ENCODE measurements around the gene METTL4.

Gene METTL4

GRCh38 chr18:2588666-2589344, 17.5 kb upstream of the METTL4 start:
- in situ Hi-C loops (cut with HindIII; ENCODE audit: low pct_unique_long_range_greater_than_20kb, low sequenced_read_pairs) = no loop called here
- TF ChIP-seq JUND (IDR thresholded peaks at IDR 0.05; ENCODE audit: low read depth) = no peak
- no peak for DNase-seq (ENCODE audit: low read depth in 1 of 2, low spot score in 1 of 2)

DNA sequence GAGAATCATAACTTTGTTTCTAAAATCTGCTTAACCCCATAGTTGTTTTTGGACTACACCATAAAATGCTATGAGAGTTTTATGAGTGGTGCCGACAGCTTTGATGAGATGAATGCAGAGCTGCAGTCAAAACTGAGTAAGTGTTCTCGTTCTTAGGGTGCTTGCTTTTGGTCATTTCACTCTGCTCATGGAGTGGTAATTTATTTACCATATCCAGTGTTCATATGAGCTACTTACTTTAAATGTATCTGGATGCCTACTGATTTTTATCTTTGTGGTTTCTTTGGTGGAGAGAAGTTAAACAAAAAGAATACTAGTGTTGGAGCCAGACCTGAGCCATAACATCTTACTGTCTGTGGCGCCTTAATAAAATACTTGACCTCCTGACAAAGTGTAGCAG, 16.5 kb upstream of the METTL4 start:
- TF ChIP-seq JUND (IDR thresholded peaks at IDR 0.05; ENCODE audit: low read depth) = no peak
- in situ Hi-C loops (cut with HindIII; ENCODE audit: low pct_unique_long_range_greater_than_20kb, low sequenced_read_pairs) = no loop called here
- no peak for DNase-seq (ENCODE audit: low read depth in 1 of 2, low spot score in 1 of 2)

GRCh38 chr18:2573408-2573807, 2.1 kb upstream of the METTL4 start:
- in situ Hi-C loops (cut with HindIII; ENCODE audit: low pct_unique_long_range_greater_than_20kb, low sequenced_read_pairs) = no loop called here
- TF ChIP-seq JUND (IDR thresholded peaks at IDR 0.05; ENCODE audit: low read depth) = no peak
- no peak for DNase-seq (ENCODE audit: low read depth in 1 of 2, low spot score in 1 of 2)

DNA sequence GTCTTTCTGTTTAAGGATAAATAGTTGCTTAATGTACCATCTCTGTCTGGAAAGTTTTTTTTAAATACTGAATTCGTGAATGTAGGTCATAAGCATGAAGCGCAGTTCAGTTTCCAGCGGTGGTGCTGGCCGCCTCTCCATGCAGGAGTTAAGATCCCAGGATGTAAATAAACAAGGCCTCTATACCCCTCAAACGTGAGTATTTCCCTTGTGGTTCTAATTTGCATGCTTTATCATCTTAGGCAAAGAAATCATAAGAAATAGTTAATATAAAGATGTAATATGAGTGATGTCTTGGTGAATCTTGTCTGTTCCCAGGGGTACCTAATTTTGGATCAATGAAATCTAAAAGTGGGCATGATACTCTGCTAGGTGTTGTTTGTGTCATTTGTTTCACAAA, 1.6 kb upstream of the METTL4 start:
- in situ Hi-C loops (cut with HindIII; ENCODE audit: low pct_unique_long_range_greater_than_20kb, low sequenced_read_pairs) = no loop called here
- no peak for TF ChIP-seq JUND (IDR thresholded peaks at IDR 0.05; ENCODE audit: low read depth)
- no peak for DNase-seq (ENCODE audit: low read depth in 1 of 2, low spot score in 1 of 2)

GRCh38 chr18:2572171-2572569, 865 bp upstream of the METTL4 start:
- no peak for TF ChIP-seq JUND (IDR thresholded peaks at IDR 0.05; ENCODE audit: low read depth)
- DNase-seq (ENCODE audit: low read depth in 1 of 2, low spot score in 1 of 2) = peak in 1 of 2 experiments; percentile 7

DNA sequence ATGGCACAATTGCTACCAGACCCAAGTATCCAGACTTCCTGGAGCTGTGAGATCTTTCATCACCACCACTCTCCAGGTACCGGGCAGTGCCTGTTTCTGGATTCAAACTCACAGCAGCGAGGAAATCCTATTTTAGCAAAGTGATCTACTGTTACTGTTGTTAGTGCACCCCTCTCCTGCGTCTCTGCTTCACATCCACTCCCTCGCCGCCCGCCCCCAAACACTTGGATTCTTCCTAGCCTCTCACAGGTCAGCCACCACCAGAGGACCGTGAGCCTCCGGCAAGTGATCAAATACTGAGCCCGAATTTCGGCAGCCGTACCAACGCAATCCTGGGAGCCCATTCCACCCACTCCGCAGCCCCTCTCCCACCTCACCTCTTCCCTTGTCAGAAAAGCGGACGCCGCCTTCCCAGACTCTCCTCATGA, 519 bp downstream of the METTL4 start:
- in situ Hi-C loops (cut with HindIII; ENCODE audit: low pct_unique_long_range_greater_than_20kb, low sequenced_read_pairs) = no loop called here

More at GRCh38 chr18:2572171-2572569, 865 bp upstream of the METTL4 start:
- in situ Hi-C loops (cut with HindIII; ENCODE audit: low pct_unique_long_range_greater_than_20kb, low sequenced_read_pairs) = no loop called here

DNA sequence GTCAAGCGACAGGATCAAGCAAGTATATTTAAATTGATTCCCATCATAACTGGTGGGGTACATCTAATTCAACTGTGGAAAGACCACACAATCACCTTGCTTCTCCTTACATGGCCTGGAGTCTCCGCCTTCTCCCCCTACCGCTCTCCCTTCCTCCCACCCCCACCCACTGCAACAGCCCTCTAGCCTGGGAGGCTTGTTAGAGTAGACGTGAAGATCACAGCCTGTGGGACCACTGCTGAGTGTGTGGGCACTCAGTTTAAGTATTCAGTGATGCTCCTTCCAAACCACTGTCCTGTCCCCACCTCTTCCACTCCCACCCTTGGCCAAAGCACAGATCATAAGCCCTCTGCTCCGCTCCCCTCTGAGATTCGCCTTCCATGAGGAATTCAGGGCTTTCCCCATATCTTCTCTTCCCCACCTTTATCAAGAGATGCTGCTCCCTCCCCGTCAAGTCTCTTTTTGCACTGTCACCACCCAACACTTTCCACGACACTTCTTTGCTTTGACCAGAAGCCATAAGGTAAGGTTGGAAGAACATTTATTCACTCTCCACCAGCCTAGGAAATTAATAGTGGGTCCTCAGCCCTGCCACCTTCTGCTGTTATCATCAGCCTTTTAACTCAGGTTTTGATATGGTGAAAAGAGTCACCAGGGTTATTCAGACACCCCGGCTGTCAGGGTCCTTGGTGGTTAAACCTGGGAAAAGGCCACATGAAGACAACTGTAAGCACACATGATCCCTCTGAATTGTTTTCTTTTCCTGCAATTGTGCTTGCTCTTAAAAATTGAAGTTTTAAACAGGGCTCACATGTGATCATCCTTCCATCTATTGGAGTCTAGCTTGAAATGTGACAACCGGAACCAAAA, 1.7 kb downstream of the METTL4 start:
- no peak for TF ChIP-seq JUND (IDR thresholded peaks at IDR 0.05; ENCODE audit: low read depth)
- in situ Hi-C loops (cut with HindIII; ENCODE audit: low pct_unique_long_range_greater_than_20kb, low sequenced_read_pairs) = no loop called here
- no peak for DNase-seq (ENCODE audit: low read depth in 1 of 2, low spot score in 1 of 2)

More for the DNA sequence above, 519 bp downstream of the METTL4 start:
- DNase-seq (ENCODE audit: low read depth in 1 of 2, low spot score in 1 of 2) = peak; percentile 37 to 60
- no peak for TF ChIP-seq JUND (IDR thresholded peaks at IDR 0.05; ENCODE audit: low read depth)

GRCh38 chr18:2568605-2569004, 2.7 kb downstream of the METTL4 start:
- DNase-seq (ENCODE audit: low read depth in 1 of 2, low spot score in 1 of 2) = no peak
- no peak for TF ChIP-seq JUND (IDR thresholded peaks at IDR 0.05; ENCODE audit: low read depth)
- in situ Hi-C loops (cut with HindIII; ENCODE audit: low pct_unique_long_range_greater_than_20kb, low sequenced_read_pairs) = no loop called here

DNA sequence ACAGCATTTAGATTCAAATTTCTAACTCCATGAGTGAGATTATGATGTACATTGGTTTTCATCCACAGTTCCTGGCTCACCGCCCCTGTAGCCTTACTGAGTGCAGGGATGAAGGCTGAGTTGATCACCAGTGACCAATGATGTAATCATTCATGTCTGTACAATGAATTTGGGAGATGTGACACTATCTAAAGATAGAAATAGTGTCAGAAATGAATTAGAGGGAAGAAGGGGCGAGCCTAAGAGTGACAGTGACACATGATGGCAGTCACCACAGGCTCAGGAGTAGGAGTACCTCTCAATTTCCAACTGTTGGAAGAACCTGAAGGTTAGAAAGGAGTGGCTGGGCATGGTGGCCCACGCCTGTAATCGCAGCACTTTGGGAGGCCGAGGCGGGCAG, 3.2 kb downstream of the METTL4 start:
- in situ Hi-C loops (cut with HindIII; ENCODE audit: low pct_unique_long_range_greater_than_20kb, low sequenced_read_pairs) = no loop called here
- DNase-seq (ENCODE audit: low read depth in 1 of 2, low spot score in 1 of 2) = no peak
- no peak for TF ChIP-seq JUND (IDR thresholded peaks at IDR 0.05; ENCODE audit: low read depth)

DNA sequence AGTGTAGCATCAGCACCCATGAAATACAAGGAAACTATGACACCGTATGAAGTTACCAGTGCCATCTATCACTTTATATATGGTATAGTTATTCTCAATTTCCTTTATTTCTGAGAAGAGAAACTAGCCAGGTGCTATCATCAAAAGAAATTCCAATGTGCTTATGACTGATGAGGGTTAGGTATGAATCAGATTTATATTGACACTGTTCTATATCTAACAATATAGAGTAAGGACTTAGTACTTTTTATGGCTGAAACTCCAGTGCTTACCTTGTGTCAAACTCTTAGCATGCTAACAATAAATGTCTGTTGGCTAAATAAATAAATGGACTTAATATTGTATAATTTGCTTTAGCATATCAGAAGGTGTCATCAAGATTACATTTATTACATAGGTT, 6.9 kb downstream of the METTL4 start:
- no peak for TF ChIP-seq JUND (IDR thresholded peaks at IDR 0.05; ENCODE audit: low read depth)
- no peak for DNase-seq (ENCODE audit: low read depth in 1 of 2, low spot score in 1 of 2)
- in situ Hi-C loops (cut with HindIII; ENCODE audit: low pct_unique_long_range_greater_than_20kb, low sequenced_read_pairs) = no loop called here

GRCh38 chr18:2559249-2559648, 12.1 kb downstream of the METTL4 start:
- no peak for DNase-seq (ENCODE audit: low read depth in 1 of 2, low spot score in 1 of 2)
- TF ChIP-seq JUND (IDR thresholded peaks at IDR 0.05; ENCODE audit: low read depth) = no peak
- in situ Hi-C loops (cut with HindIII; ENCODE audit: low pct_unique_long_range_greater_than_20kb, low sequenced_read_pairs) = no loop called here

DNA sequence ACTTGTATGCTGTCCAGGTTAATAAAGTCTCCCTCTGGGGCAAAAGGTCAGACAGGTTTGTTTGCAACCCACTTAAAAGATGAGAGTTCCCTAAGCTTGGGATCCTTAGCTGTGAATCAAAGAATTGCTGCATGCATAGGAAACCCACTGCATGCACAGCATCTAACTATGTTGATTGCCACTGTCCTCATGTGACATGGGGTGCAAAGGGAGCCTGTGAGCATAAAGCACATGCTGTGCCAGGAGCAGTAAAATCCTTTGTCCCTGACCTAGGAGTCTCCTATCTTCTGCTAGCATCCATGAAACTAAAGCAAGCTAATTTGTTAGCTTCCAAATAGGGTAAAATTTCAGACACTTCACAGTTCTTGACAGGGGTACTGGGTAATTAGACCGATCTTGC, 13.8 kb downstream of the METTL4 start:
- no peak for TF ChIP-seq JUND (IDR thresholded peaks at IDR 0.05; ENCODE audit: low read depth)
- no peak for DNase-seq (ENCODE audit: low read depth in 1 of 2, low spot score in 1 of 2)
- in situ Hi-C loops (cut with HindIII; ENCODE audit: low pct_unique_long_range_greater_than_20kb, low sequenced_read_pairs) = no loop called here

DNA sequence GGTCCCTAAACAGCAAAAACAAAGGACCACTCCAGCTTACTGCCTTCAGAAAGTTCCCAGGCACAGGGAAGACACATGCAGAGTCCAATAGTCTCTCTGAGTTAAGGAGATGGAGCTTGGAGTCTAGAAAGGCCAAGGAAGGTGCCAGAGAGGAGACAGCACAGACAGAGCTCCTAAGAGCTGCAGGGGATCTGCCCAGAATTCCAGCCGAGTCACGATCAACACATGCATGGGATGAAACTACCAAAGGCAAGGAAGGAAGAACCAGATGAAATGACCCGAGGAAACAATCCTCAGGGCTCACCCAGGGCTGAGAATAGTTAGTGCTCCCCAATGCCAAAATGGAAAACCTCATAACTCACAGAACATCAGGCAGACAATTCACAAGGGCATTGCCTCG, 15.4 kb downstream of the METTL4 start:
- TF ChIP-seq JUND (IDR thresholded peaks at IDR 0.05; ENCODE audit: low read depth) = no peak
- DNase-seq (ENCODE audit: low read depth in 1 of 2, low spot score in 1 of 2) = no peak
- in situ Hi-C loops (cut with HindIII; ENCODE audit: low pct_unique_long_range_greater_than_20kb, low sequenced_read_pairs) = no loop called here
